Measurements from ENCODE around the gene DSP. TPM values are rescaled to one million over a fixed set of nuclear protein-coding genes. Genes with fewer than 3 reads are reported as not detected.
A peak's percentile ranks its signal among the peaks of the same experiment; 100 is the strongest.

Gene DSP
- total and polyA plus RNA-seq, 2 donors from 2014 or later = 14.7 to 96.2 TPM

DNA sequence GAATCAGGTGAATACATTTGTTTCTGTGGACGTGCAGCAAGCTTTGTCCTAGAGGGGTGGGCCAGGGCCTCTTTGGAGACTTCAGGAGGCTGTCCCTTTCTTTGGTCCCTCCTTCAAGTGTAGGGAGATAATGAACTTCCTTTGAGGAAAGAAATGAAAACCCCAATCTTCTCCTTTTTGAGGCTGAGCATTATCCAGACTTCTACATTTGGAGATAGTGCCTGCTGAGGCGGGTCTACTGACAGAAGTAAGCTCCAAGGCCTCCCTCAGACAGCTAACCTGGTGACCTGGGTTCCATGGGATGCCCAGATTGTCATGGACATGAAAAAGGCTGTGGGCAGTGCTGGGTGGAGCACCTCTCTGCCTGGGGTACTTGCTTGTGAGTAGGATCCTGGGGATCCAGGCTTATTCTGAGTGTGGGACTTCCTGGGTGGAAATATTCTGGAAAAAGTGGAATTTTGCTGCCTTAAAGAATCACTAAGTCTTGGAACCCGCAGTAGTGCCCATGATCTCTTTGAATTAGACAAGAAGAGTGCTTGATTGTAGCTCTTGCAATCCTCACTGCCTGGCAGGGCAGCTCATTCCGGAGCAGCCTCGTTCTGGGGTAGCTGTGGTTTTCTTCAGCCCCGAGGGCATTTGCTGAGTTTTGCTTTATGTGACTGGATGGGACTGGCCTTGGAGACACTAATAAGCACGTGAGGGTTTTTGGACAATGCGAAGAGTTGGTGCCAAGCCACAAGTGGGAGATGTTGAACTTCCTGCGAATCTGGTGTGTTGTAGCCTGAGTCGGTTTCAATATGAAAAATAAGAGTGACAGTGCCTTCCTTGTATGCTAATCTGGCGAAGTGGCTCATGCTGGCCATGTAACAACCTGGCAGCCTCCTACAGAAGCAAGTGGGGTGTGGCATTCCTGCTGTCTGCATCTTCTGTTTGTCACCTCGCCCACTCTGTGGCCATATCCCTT is 76.6 kb downstream of the DSP start:
- intact Hi-C loops (cut with DNase I) = loop anchor here (10.0 kb wide), 1 partner anchor 203 kb away; no protein-coding TSS in a partner anchor
- peak in 1 of 5 donors; percentile 27 for DNase-seq

DNA sequence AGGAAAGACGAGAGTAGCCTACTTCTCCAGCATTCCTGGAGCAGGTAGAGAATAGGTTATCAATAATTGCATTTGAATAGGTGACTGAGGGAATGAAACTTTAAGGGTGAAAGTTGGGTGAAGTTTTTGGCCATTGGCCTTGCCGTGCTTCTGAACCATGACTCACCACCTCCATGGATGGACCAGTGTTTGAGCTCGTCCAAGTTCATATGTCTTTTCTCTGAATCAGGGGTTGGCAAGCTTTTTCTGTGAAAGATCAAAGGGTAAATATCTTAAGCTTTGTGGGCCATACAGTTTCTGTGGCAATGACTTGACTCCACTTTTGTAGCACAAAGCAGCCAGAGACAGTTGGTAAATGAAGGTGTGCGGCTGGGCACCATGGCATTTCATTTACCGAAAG is 80.3 kb downstream of the DSP start:
- intact Hi-C loops (cut with DNase I) = no loop called here
- DNase-seq (no peak), FAIRE-seq (no peak)
- TF ChIP-seq, protein P1, sequence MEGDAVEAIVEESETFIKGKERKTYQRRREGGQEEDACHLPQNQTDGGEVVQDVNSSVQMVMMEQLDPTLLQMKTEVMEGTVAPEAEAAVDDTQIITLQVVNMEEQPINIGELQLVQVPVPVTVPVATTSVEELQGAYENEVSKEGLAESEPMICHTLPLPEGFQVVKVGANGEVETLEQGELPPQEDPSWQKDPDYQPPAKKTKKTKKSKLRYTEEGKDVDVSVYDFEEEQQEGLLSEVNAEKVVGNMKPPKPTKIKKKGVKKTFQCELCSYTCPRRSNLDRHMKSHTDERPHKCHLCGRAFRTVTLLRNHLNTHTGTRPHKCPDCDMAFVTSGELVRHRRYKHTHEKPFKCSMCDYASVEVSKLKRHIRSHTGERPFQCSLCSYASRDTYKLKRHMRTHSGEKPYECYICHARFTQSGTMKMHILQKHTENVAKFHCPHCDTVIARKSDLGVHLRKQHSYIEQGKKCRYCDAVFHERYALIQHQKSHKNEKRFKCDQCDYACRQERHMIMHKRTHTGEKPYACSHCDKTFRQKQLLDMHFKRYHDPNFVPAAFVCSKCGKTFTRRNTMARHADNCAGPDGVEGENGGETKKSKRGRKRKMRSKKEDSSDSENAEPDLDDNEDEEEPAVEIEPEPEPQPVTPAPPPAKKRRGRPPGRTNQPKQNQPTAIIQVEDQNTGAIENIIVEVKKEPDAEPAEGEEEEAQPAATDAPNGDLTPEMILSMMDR (IDR thresholded peaks at IDR 0.05; ENCODE audit: borderline replicate concordance, extremely low read depth, insufficient read depth) = no peak
- no peaks in the 10 kb centered on the region for H3K36me3 ChIP-seq (ENCODE audit: control insufficient read depth in 2 of 3, insufficient read depth in 3 of 3, low read length in 3 of 3)
- H3K27me3 ChIP-seq (ENCODE audit: control insufficient read depth, insufficient read depth, low read length) = no peaks in the 10 kb centered on the region
- H3K9ac ChIP-seq (ENCODE audit: low read length in 3 of 3) = no peak overlapping the region
- H3K9me3 ChIP-seq (ENCODE audit: control insufficient read depth in 2 of 3, insufficient read depth in 1 of 3, low read length in 3 of 3) = no peaks in the 10 kb centered on the region
- no peak overlapping the region for H3K4me3 ChIP-seq (ENCODE audit: low read length in 3 of 3)
- no peak overlapping the region for H3K27ac ChIP-seq (ENCODE audit: low read depth in 2 of 2, low read length in 2 of 2)
- H3K4me1 ChIP-seq (ENCODE audit: control insufficient read depth in 2 of 3, insufficient read depth in 2 of 3, low read depth in 1 of 3, low read length in 3 of 3) = peaks cover 0 to 2% (median 0%) of the 10 kb centered on the region in 3 donors

More for the DNA sequence above, 76.6 kb downstream of the DSP start:
- Histone ChIP-seq H3K9ac (ENCODE audit: low read length in 3 of 3) (no peak overlapping the region), H3K4me3 (ENCODE audit: low read length in 3 of 3) (no peak overlapping the region), H3K27me3 (ENCODE audit: control insufficient read depth, insufficient read depth, low read length) (no peaks in the 10 kb centered on the region), H3K36me3 (ENCODE audit: control insufficient read depth in 2 of 3, insufficient read depth in 3 of 3, low read length in 3 of 3) (no peaks in the 10 kb centered on the region), H3K9me3 (ENCODE audit: control insufficient read depth in 2 of 3, insufficient read depth in 1 of 3, low read length in 3 of 3) (no peaks in the 10 kb centered on the region), H3K4me1 (ENCODE audit: control insufficient read depth in 2 of 3, insufficient read depth in 2 of 3, low read depth in 1 of 3, low read length in 3 of 3) (peaks cover 0 to 2% (median 0%) of the 10 kb centered on the region in 3 donors), H3K27ac (ENCODE audit: low read depth in 2 of 2, low read length in 2 of 2) (no peak overlapping the region)
- FAIRE-seq = no peak
- TF ChIP-seq, protein P1 (IDR thresholded peaks at IDR 0.05; ENCODE audit: borderline replicate concordance, extremely low read depth, insufficient read depth) = no peak

DNA sequence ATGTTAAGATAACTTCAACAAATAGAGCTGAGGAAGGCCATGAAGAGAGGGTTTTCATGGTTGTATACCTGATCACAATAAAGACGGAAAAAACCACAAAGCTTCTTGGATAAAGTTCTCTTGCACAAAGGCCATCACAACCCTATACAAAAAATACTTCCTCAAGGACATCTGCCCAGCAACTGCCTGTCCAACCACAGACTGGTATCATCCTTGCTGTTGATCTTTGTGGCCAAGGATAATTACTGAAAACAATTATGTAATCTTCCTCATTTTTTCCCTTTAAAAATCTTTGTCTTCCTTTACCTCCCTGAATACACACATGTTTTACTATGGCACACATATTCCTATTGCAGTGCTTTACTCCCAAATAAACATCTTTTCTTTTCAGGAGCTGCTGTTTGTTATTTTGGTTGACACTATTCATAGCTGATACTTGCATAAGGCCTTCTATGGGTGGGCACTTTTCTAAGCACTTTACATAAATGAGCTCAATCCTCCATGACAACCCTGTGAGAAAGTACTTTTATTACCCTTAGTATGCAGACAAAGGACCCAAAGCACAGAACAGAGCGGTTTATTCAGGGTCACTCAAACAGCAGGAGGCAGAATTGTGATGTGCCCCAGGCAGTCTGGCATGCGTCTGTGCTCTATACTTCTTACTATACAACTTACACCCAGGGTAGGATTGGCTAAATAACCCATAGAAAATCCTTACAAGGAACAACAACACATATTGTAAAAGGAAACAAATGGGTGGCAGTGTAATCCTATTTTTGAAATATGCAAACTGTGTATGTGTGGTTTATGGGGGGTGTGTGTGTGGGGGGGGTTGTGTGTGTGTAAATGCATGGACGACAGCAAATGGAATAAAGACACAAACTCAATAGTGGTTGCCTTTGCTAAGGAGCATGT is 83.6 kb downstream of the DSP start:
- no peak overlapping the region for H3K9ac ChIP-seq (ENCODE audit: low read length in 3 of 3)
- no peaks in the 10 kb centered on the region for H3K36me3 ChIP-seq (ENCODE audit: control insufficient read depth in 2 of 3, insufficient read depth in 3 of 3, low read length in 3 of 3)
- no peak overlapping the region for H3K4me3 ChIP-seq (ENCODE audit: low read length in 3 of 3)
- H3K9me3 ChIP-seq (ENCODE audit: control insufficient read depth in 2 of 3, insufficient read depth in 1 of 3, low read length in 3 of 3) = no peaks in the 10 kb centered on the region
- FAIRE-seq (no peak), DNase-seq (peak in 2 of 5 donors; percentile 27 to 35)
- intact Hi-C loops (cut with DNase I) = no loop called here
- H3K4me1 ChIP-seq (ENCODE audit: control insufficient read depth in 2 of 3, insufficient read depth in 2 of 3, low read depth in 1 of 3, low read length in 3 of 3) = no peaks in the 10 kb centered on the region
- no peaks in the 10 kb centered on the region for H3K27me3 ChIP-seq (ENCODE audit: control insufficient read depth, insufficient read depth, low read length)
- TF ChIP-seq, protein P1 (IDR thresholded peaks at IDR 0.05; ENCODE audit: borderline replicate concordance, extremely low read depth, insufficient read depth) = no peak
- H3K27ac ChIP-seq (ENCODE audit: low read depth in 2 of 2, low read length in 2 of 2) = no peak overlapping the region
